Loucy (cell line): ENCODE data around the gene BTBD6.

ENCODE experiments used
- H2AFZ ChIP-seq: fragments of 200-600 bp; sonication (generic); 2 replicates; pipeline ENCODE4 v1.6.0; 2016; ENCODE audit warnings: antibody characterized with exemption, mild to moderate bottlenecking, low read length, moderate library complexity
- H3F3A ChIP-seq: fragments of 200-600 bp; 2 replicates; pipeline ENCODE4 v1.6.0; 2016; ENCODE audit warnings: antibody characterized with exemption, low read depth, mild to moderate bottlenecking
- H3K27me3 ChIP-seq: fragments of 200-600 bp; sonication (generic); 2 replicates; pipeline ENCODE4 v1.6.1; 2014; ENCODE audit warnings: low read length, mild to moderate bottlenecking; ENCODE audit not compliant: insufficient read depth, poor library complexity, severe bottlenecking
- H3K36me3 ChIP-seq: fragments of 200-600 bp; sonication (generic); 2 replicates; pipeline ENCODE4 v1.6.1; 2016; ENCODE audit warnings: low read length; ENCODE audit not compliant: insufficient read depth
- H3K4me1 ChIP-seq: fragments of 200-600 bp; sonication (generic); 2 replicates; pipeline ENCODE4 v1.5.1; 2014; ENCODE audit warnings: low read length, mild to moderate bottlenecking; ENCODE audit not compliant: insufficient read depth, poor library complexity, severe bottlenecking
- H3K4me2 ChIP-seq: fragments of 200-600 bp; sonication (generic); 2 replicates; pipeline ENCODE4 v1.6.0; 2014; ENCODE audit warnings: antibody characterized with exemption, low read length, low read depth, mild to moderate bottlenecking; ENCODE audit not compliant: poor library complexity, severe bottlenecking
- H3K4me3 ChIP-seq: fragments of 200-600 bp; sonication (generic); 2 replicates; pipeline ENCODE4 v1.5.1; 2014; ENCODE audit warnings: low read length, mild to moderate bottlenecking, mixed read lengths; ENCODE audit not compliant: poor library complexity, severe bottlenecking
- H3K79me2 ChIP-seq: fragments of 200-600 bp; sonication (generic); 2 replicates; pipeline ENCODE4 v1.6.1; 2014; ENCODE audit warnings: low read length; ENCODE audit not compliant: insufficient read depth
- H3K9ac ChIP-seq: fragments of 200-600 bp; sonication (generic); 2 replicates; pipeline ENCODE4 v1.6.0; 2014; ENCODE audit warnings: mild to moderate bottlenecking, low read depth, low read length, moderate library complexity; ENCODE audit not compliant: poor library complexity, severe bottlenecking
- H3K9me2 ChIP-seq: fragments of 200-600 bp; sonication (generic); replicated peaks from 2 replicates; pipeline ENCODE4 v1.6.1; 2016; ENCODE audit warnings: low read depth, low read length, mixed read lengths
- H3K9me3 ChIP-seq: fragments of 200-600 bp; sonication (generic); 2 replicates; pipeline ENCODE4 v1.6.1; 2014; ENCODE audit warnings: mild to moderate bottlenecking, antibody characterized with exemption, low read length, low read depth; ENCODE audit not compliant: insufficient read depth
- H4K20me1 ChIP-seq: fragments of 200-600 bp; sonication (generic); 2 replicates; pipeline ENCODE4 v1.6.0; 2014; ENCODE audit warnings: antibody characterized with exemption, low read length, mild to moderate bottlenecking; ENCODE audit not compliant: insufficient read depth, poor library complexity, severe bottlenecking
- EZH2phosphoT487 ChIP-seq: fragments of 200-600 bp; IDR thresholded peaks from 2 replicates; pipeline ENCODE4 v1.6.1; 2018; ENCODE audit warnings: antibody characterized with exemption, mild to moderate bottlenecking, moderate library complexity, borderline replicate concordance
- TF ChIP-seq, protein P1 (sequence below): fragments of 200-600 bp; sonication (generic); conservative IDR thresholded peaks from 2 replicates; pipeline ENCODE4 v1.5.1; 2014; ENCODE audit warnings: mild to moderate bottlenecking, antibody characterized with exemption, low read length

BTBD6 gene

DNA sequence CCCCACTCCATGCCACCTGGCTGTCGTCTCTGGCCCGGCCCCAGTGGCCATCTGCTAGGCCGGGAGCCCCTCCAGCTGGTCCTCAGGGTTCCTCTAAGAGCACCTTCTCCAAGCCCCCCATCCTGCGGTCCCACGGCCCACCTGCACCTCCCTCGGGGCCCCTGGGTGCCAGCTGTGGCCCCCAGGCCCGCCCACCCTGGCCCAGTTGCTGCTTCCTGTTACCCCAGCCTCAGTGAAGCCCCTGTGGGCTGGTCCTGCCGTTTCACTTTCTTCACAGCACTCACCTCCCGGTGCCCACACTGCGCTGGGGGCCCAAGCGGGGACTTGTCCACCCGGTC lies 39.6 kb upstream of the BTBD6 start:
- peaks cover 35% of the 10 kb centered on the region; the same call in 1 of the 2 replicates for H3K36me3 ChIP-seq
- H4K20me1 ChIP-seq, result no peaks in the 10 kb centered on the region
- H3K9ac ChIP-seq, result no peak overlapping the region
- H3K4me3 ChIP-seq, result no peak overlapping the region
- no peaks in the 10 kb centered on the region for H3K9me2 ChIP-seq
- H3K9me3 ChIP-seq, result no peaks in the 10 kb centered on the region
- TF ChIP-seq, protein P1, sequence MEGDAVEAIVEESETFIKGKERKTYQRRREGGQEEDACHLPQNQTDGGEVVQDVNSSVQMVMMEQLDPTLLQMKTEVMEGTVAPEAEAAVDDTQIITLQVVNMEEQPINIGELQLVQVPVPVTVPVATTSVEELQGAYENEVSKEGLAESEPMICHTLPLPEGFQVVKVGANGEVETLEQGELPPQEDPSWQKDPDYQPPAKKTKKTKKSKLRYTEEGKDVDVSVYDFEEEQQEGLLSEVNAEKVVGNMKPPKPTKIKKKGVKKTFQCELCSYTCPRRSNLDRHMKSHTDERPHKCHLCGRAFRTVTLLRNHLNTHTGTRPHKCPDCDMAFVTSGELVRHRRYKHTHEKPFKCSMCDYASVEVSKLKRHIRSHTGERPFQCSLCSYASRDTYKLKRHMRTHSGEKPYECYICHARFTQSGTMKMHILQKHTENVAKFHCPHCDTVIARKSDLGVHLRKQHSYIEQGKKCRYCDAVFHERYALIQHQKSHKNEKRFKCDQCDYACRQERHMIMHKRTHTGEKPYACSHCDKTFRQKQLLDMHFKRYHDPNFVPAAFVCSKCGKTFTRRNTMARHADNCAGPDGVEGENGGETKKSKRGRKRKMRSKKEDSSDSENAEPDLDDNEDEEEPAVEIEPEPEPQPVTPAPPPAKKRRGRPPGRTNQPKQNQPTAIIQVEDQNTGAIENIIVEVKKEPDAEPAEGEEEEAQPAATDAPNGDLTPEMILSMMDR, result no peak
- TF ChIP-seq EZH2phosphoT487, result no peak
- H3K79me2 ChIP-seq, result no peaks in the 10 kb centered on the region
- no peaks in the 10 kb centered on the region for H3K4me1 ChIP-seq
- H2AFZ ChIP-seq, result no peak overlapping the region
- no peak overlapping the region for H3K4me2 ChIP-seq
- no peaks in the 10 kb centered on the region for H3K27me3 ChIP-seq
- no peaks in the 10 kb centered on the region for H3F3A ChIP-seq

DNA sequence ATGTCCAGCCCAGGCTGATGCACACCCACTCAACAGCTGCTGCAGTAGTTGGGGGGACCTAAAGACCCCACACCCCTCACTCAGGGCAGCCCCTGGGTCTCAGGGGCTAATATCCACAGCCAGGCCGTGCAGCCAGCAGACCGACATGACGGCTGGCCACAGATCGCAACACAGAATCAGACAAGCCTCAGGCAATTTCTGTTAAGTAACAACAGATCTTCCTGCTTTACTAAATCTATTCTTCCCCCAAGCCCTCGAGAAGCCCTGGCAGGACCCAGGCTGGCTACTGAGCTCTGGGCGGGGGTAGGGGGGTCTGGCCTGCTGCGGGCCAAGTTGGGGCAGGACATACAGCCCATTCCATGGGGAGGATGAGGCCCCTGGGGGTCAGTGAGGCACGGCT lies 39.2 kb upstream of the BTBD6 start:
- Histone ChIP-seq H4K20me1 (no peaks in the 10 kb centered on the region), H3K36me3 (peaks cover 35% of the 10 kb centered on the region; the same call in 1 of the 2 replicates), H3K9me3 (no peaks in the 10 kb centered on the region), H3K79me2 (no peaks in the 10 kb centered on the region), H3F3A (no peaks in the 10 kb centered on the region), H3K9me2 (no peaks in the 10 kb centered on the region), H3K4me3 (no peak overlapping the region), H3K9ac (no peak overlapping the region), H3K4me1 (no peaks in the 10 kb centered on the region), H3K4me2 (no peak overlapping the region), H3K27me3 (no peaks in the 10 kb centered on the region), H2AFZ (no peak overlapping the region)
- TF ChIP-seq EZH2phosphoT487, result no peak
- TF ChIP-seq, protein P1, result no peak

DNA sequence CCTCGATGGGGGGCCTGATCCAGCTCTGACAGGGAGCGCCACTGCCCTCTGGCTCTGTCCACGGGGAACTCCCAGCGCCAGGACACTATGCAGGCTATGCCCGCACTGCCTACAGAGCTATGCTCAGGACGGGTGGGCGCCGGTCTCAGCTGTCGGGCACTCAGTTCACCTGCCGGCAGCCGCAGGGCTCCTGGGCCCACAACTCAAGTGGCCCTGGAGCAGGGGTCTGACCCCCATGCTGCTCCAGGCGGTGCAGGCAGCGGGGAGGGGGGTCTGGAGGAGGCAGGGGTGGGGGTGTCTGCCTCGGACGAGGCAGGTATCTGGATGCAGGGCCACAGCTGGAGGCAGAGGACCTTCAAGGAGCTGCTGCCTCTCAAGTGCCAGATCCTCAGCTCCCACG lies 38.7 kb upstream of the BTBD6 start:
- TF ChIP-seq, protein P1, result no peak
- no peak for TF ChIP-seq EZH2phosphoT487
- H3K4me3 ChIP-seq, result no peak overlapping the region
- H3F3A ChIP-seq, result no peaks in the 10 kb centered on the region
- H3K9me3 ChIP-seq, result no peaks in the 10 kb centered on the region
- H3K4me1 ChIP-seq, result no peaks in the 10 kb centered on the region
- H3K4me2 ChIP-seq, result no peak overlapping the region
- H3K9ac ChIP-seq, result no peak overlapping the region
- H4K20me1 ChIP-seq, result no peaks in the 10 kb centered on the region
- no peak overlapping the region for H2AFZ ChIP-seq
- H3K27me3 ChIP-seq, result no peaks in the 10 kb centered on the region
- peaks cover 35% of the 10 kb centered on the region; the same call in 1 of the 2 replicates for H3K36me3 ChIP-seq
- no peaks in the 10 kb centered on the region for H3K9me2 ChIP-seq
- no peaks in the 10 kb centered on the region for H3K79me2 ChIP-seq
